HEK293 (cell line): ENCODE data around the gene FLT3LG.
A peak's percentile ranks its signal among the peaks of the same experiment; 100 is the strongest.

Experiments used
- BCL11A ChIP-seq: fragments of 450-650 bp; formaldehyde crosslinking; IDR thresholded peaks from 2 replicates; pipeline ENCODE4 v1.5.1; 2016; ENCODE audit warnings: low read depth, missing biosample characterization, missing genetic modification characterization
- CTCF ChIP-seq: fragments of 450-650 bp; formaldehyde crosslinking; IDR thresholded peaks from 2 replicates; pipeline ENCODE4 v1.5.1; 2016; ENCODE audit warnings: missing biosample characterization, missing genetic modification characterization
- ZBTB10 ChIP-seq: fragments of 450-650 bp; formaldehyde crosslinking; IDR thresholded peaks from 2 replicates; pipeline ENCODE4 v1.5.1; 2016; ENCODE audit warnings: missing biosample characterization, missing genetic modification characterization
- ZFP69B ChIP-seq: fragments of 450-650 bp; formaldehyde crosslinking; IDR thresholded peaks from 2 replicates; pipeline ENCODE4 v1.5.1; 2016; ENCODE audit warnings: missing biosample characterization, missing genetic modification characterization
- ZNF10 ChIP-seq: fragments of 450-650 bp; formaldehyde crosslinking; IDR thresholded peaks from 2 replicates; pipeline ENCODE4 v1.5.1; 2017; ENCODE audit warnings: missing biosample characterization, missing genetic modification characterization
- ZNF202 ChIP-seq: fragments of 450-650 bp; formaldehyde crosslinking; IDR thresholded peaks from 2 replicates; pipeline ENCODE4 v1.5.1; 2016; ENCODE audit warnings: missing biosample characterization, missing genetic modification characterization, borderline replicate concordance
- ZNF510 ChIP-seq: fragments of 450-650 bp; formaldehyde crosslinking; IDR thresholded peaks from 2 replicates; pipeline ENCODE4 v1.5.1; 2018; ENCODE audit warnings: mild to moderate bottlenecking, missing genetic modification characterization, missing biosample characterization; ENCODE audit not compliant: insufficient replicate concordance
- ZNF670 ChIP-seq: fragments of 450-650 bp; formaldehyde crosslinking; IDR thresholded peaks from 2 replicates; pipeline ENCODE4 v1.5.1; 2016; ENCODE audit warnings: missing biosample characterization, missing genetic modification characterization, low read depth
- ZNF768 ChIP-seq: fragments of 450-650 bp; formaldehyde crosslinking; IDR thresholded peaks from 2 replicates; pipeline ENCODE4 v1.5.1; 2018; ENCODE audit warnings: missing biosample characterization, mild to moderate bottlenecking, missing genetic modification characterization
- ZSCAN18 ChIP-seq: fragments of 450-650 bp; formaldehyde crosslinking; IDR thresholded peaks from 2 replicates; pipeline ENCODE4 v1.5.1; 2016; ENCODE audit warnings: missing biosample characterization, missing genetic modification characterization
- TF ChIP-seq, protein P1 (sequence below): fragments of 450-650 bp; formaldehyde crosslinking; IDR thresholded peaks from 2 replicates; pipeline ENCODE4 v1.5.1; 2016; ENCODE audit warnings: missing biosample characterization, missing genetic modification characterization

GRCh38 chr19:49533551-49534488 lies 59.8 kb downstream of the FLT3LG start:
- no peak for TF ChIP-seq BCL11A (tag by site-specific recombination)
- TF ChIP-seq CTCF (tag by site-specific recombination): no peak
- TF ChIP-seq ZNF670 (tag by site-specific recombination): no peak
- no peak for TF ChIP-seq ZFP69B (tag by site-specific recombination)
- TF ChIP-seq ZNF202 (tag by site-specific recombination): no peak
- no peak for TF ChIP-seq ZSCAN18 (tag by site-specific recombination)
- no peak for TF ChIP-seq ZNF10 (tag by site-specific recombination)
- peak; percentile 68 for TF ChIP-seq ZNF510
- no peak for TF ChIP-seq ZBTB10 (tag by site-specific recombination)
- TF ChIP-seq ZNF768: no peak
- TF ChIP-seq, protein P1, sequence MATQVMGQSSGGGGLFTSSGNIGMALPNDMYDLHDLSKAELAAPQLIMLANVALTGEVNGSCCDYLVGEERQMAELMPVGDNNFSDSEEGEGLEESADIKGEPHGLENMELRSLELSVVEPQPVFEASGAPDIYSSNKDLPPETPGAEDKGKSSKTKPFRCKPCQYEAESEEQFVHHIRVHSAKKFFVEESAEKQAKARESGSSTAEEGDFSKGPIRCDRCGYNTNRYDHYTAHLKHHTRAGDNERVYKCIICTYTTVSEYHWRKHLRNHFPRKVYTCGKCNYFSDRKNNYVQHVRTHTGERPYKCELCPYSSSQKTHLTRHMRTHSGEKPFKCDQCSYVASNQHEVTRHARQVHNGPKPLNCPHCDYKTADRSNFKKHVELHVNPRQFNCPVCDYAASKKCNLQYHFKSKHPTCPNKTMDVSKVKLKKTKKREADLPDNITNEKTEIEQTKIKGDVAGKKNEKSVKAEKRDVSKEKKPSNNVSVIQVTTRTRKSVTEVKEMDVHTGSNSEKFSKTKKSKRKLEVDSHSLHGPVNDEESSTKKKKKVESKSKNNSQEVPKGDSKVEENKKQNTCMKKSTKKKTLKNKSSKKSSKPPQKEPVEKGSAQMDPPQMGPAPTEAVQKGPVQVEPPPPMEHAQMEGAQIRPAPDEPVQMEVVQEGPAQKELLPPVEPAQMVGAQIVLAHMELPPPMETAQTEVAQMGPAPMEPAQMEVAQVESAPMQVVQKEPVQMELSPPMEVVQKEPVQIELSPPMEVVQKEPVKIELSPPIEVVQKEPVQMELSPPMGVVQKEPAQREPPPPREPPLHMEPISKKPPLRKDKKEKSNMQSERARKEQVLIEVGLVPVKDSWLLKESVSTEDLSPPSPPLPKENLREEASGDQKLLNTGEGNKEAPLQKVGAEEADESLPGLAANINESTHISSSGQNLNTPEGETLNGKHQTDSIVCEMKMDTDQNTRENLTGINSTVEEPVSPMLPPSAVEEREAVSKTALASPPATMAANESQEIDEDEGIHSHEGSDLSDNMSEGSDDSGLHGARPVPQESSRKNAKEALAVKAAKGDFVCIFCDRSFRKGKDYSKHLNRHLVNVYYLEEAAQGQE (tag by site-specific recombination): no peak
